ENCODE data around the gene NECAB3.

NECAB3 gene

GRCh38 chr20:33677991-33678702 lies 3.9 kb upstream of the NECAB3 start:
- no peak for DNase-seq (ENCODE audit: low read depth)

DNA sequence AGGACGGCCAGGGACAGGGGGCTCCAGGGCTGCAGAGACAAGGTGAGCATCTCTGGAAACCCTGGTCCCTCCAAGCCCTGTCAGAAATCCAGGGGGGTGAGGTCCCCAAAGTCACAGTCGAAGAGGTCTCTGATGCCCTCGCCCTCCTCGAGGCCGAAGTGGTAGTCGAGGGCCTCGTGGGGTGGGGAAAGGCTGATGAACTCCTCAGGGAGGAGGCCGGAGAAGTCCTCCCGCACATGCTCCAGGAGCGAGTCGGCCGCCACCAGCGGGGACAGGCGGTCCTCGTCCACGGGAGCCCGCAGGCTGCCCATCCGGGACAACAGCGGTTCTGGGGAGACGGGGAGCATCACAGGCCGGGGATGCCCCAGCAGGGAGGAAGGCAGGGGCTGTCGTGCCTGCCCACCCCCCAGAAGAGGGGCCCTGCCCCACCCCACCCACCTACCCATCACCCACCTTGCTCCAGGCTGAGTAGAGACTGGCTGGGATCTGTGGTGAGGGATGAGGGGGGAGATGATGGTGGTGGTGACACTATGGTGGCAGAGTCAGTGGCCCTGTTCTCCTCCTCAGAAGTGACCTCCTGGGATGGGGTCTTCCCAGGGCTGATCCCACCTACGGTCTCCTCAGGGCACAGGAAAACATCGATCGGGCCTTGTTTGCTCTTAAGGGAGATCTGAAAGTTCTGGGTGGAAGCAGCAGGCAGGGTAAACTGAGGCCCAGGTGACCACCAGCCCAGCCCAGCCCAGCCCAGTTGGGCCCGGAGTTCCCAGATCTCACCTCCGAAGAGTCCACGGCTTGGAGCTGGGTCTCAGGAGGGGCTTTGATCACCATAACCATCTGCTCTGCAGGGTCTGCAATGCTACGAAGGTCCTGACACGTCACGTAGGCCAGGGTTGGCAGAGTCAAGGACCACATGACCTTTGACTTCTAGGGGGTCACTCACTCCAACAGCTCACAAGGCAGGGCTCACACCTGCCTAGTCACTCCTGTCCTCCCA lies 2.7 kb upstream of the NECAB3 start:
- DNase-seq (ENCODE audit: low read depth) = no peak

DNA sequence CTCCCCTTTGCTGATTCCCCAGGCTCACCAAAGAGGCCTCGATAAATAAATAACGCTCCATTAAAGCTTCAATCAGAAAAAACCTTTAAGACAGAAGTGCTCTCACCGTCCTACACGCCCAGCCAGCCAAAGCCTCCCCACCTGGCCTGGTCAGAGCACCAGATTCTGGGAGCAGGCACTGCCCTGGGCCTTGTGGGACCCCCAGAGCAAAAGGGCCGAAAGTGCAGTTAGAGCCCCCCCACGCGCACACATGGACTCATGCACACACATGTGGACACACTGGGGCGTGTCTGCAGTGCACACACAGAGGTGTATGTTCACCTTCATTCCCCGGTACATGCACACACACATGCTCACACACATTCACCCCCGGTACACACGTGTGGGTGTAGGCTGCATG lies 1.9 kb upstream of the NECAB3 start:
- no peak for DNase-seq (ENCODE audit: low read depth)

DNA sequence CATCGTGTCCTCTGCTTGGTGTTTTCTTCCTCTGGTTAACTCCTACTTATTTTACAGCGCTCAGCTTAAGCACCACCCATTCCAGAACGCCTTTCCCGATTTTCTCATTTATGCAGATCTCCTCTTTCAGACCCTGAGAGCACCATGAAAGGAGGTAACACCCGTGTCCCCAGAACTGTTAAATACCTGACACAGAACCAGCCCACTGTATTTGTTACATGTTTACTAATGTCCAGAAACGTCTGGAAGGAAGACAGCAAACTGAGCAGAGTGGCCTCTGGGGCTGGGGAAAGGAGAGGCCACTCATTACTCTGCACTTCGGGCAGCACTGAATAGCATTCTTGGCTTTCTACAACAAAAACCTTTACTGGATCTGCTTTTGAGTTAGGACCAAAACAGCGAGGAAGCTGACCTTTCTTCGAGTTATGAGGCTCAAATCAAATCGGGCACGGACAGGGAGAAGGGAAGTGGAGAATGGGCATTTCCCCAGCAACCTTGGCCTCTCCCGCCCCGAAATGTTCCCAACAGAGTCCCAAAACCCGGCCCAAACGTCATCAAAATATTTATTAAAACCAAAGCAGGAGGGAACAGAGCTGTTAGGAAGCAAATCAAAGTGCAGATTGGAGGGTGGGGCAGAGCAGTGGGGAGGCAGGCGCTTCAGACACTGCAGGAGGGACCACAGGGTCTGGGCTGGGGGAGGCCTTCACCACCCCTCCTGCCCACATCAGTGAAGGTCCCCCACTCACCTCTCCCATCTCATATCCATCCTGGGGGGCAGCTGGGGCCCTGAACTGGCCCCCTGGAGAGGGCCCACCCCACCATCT lies 1.1 kb upstream of the NECAB3 start:
- no peak for DNase-seq (ENCODE audit: low read depth)

DNA sequence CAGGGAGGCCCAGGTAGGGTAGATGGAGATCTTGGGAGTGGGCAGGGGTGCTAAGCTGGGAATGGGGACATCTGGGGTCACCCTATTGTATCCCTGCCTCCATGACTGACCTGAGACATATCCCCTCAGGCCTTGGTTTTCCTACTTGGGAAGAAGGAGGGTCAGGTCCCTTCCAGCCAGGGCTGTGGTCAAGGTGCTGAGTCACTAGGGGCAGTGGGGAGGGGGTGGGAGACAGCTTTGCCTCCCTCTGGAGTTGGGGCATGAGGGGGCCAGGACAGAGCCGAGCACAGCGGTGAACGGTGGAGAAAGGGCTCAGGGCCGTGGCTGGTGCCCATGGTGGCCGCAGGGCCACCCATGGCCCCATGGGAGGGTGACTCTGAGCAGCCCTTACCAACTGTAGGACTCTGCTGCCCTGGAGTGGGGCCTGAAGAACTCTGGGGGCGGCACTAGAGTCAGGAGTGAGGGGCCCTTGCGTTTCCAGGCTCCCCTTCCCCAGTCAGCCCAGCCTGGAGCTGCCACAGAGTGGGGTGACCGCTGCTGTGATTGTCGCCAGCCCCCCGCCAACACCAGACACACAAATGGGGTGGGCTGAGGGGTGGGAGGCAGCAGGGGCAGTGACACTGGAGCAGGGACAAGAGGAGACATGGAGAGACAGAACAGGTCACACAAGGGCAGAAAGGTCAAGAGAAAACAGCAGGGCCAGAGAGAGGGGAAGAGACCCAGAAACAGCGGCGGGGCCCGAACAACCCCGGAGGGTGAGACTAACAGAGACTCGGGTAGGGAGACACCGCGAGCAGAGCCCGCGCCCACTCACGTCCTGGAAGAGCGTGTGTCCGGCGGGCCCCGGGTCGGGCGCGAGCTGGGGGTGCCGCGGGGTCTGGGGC lies 576 bp downstream of the NECAB3 start:
- no peak for DNase-seq (ENCODE audit: low read depth)

DNA sequence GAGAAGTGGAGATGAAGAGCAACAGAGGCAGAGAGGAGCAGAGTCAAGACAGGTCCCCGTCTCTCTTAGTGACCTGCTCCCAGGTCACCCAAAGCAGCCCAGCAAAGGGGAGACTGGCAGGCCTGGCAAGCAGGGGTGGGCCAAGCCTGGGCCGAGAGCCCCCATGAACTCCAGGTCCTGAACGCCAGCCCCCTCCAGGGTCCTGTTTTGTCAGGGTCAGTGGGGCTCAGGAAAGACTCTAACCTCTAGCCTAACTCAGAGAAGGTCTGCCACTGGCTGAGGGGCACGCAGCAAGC lies 1.2 kb downstream of the NECAB3 start:
- DNase-seq (ENCODE audit: low read depth) = no peak

DNA sequence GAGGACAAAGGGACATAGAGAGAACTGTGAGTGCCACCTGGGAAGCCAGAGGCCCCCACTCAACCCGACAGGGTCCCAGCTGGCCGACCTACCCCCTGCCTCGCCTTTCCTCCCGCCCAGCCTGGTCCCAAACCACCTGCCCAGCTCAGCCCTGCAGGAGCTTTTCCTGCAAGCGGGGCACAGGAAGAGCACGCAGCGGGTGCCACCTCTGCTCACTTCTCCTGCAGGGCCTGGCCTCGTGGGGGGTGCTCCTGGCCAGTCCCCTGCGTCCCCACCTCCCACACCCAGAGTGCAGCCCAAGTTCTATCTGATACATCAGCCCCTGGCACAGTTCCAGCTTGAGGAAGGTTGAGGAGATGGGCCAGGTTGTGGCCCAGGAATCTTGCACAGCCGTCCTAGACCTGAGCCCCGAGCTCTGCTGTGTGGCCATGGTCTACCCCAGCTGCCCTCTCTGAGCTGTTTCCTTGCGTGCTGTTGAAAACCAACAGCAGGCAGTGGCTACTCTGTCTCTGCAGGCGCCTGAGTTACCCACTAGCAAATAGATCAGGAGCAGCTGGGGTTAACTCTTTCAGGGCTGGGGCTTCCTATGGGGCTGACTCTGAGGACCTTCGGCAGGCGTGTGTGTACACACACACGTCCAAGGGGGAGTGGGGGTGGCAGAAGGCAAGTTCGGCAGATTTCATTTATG lies 1.7 kb downstream of the NECAB3 start:
- no peak for DNase-seq (ENCODE audit: low read depth)

- no peak for DNase-seq (ENCODE audit: low read depth)
These were observed 2.5 kb downstream of the NECAB3 start for GRCh38 chr20:33671573-33672288.

DNA sequence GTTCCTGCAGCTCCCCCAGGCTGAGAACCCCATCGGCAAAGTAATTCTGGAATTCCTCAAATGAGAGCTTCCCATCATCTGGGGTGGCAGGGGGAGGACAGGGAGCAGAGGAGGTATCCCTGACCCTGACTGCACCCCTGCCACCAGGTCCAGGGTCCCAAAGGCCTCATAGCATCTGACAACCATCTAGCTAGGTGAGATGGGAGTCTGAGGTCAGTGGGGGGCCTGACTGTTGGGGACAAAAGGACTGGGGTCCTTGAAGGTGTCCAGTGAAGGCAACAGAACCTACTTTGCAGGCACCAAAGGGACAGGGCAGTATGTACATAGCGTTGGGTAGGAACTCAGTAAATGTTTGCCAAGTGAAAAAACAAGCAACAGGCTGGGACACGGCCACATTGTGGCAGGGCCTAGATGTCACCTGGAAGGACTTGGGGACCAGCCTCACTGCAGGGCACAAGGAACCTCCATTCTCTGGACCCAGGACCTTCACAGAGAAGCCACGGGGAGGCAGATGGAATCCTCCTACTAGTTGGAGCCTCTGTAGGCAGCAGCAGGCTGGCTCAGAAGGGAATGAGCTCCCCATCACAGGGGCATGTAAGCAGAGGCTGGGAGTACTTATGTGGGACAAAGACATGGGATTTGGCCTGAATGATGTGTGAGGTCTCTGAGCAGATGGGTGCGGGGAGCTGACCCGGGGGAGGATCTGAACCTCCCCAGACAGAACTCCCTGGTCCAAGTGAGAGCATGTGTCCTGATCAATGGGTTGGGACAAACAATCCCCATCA lies 3.3 kb downstream of the NECAB3 start:
- DNase-seq (ENCODE audit: low read depth) = no peak

DNA sequence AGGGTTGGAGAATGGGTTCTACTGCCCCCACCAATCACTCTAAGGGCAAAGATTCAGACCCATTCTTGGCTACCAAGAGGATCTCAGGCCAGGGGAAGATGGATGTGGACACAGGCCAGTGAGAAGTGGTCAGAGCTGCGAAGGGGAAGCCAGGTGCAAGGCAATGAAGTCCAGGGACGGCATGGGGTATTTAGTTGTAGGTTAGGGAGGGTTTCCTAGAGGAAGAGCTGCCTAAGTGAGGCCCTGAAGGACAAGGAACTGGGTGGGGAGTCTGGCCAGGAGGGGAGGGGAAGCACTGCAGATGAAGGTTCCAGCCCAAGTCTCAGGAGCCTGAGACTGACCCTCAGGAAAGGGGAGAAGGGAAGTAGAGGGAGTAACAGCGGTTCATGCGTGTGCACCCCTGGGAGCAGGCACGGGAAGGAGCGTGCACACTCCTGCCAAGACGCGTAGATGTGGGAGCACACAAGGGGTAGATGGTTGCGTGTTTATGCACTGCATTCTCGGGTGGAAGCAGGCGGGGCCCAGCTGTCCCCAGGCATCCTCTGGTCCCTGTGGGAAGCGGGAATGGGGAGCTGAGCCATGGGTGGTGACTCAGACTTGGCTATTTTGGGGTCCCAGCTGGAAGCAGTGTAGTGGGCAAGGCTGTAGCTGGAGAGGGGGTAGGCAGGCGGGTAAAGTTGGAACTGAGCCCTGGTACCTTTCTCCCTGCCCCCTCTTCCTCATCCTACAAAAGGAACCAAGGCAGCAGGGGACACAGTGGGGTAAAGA lies 4.2 kb downstream of the NECAB3 start:
- DNase-seq (ENCODE audit: low read depth) = no peak

DNA sequence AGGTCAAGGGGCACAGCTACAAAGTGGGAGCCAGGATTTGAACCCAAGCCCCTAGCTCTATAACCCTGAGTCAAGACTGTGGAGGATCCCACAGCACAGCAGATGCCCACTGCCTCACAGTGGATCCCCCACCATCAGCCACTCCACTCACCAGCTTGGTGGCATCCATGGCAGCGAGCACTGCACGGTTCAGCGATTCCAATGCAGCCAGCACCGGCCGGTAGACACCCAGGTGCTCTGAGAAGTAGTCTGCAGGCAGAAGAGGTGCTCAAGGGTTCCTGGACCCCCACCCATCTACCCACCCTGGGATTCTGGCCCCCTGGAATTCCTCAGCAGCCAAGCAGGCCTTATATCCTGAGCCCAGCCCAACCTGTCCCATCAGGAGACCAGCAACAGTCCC lies 5.0 kb downstream of the NECAB3 start:
- DNase-seq (ENCODE audit: low read depth) = no peak

- no peak for DNase-seq (ENCODE audit: low read depth)
These were observed 5.6 kb downstream of the NECAB3 start for GRCh38 chr20:33668466-33669155.

- peak; percentile 67 for DNase-seq (ENCODE audit: low read depth)
These were observed 6.4 kb downstream of the NECAB3 start for GRCh38 chr20:33667676-33668465.

DNA sequence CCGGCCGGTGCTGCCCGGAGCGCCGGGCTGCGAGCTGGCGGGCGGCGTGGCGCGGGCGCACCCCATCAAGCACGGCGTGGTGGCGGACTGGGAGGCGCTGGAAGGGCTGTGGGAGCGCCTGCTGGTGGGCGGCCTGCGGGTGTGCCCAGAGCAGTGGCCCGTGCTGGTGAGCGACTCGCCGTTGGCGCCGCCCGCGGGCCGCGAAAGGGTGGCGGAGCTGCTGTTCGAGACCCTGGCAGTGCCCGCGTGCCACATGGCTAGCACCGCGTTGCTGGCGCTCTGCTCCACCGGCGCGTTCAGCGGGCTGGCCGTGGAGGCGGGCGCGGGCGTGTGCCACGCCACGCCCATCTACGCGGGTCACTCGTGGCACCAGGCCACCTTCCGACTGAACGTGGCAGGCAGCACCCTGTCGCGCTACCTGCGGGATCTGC lies 7.0 kb downstream of the NECAB3 start:
- DNase-seq (ENCODE audit: low read depth) = no peak

DNA sequence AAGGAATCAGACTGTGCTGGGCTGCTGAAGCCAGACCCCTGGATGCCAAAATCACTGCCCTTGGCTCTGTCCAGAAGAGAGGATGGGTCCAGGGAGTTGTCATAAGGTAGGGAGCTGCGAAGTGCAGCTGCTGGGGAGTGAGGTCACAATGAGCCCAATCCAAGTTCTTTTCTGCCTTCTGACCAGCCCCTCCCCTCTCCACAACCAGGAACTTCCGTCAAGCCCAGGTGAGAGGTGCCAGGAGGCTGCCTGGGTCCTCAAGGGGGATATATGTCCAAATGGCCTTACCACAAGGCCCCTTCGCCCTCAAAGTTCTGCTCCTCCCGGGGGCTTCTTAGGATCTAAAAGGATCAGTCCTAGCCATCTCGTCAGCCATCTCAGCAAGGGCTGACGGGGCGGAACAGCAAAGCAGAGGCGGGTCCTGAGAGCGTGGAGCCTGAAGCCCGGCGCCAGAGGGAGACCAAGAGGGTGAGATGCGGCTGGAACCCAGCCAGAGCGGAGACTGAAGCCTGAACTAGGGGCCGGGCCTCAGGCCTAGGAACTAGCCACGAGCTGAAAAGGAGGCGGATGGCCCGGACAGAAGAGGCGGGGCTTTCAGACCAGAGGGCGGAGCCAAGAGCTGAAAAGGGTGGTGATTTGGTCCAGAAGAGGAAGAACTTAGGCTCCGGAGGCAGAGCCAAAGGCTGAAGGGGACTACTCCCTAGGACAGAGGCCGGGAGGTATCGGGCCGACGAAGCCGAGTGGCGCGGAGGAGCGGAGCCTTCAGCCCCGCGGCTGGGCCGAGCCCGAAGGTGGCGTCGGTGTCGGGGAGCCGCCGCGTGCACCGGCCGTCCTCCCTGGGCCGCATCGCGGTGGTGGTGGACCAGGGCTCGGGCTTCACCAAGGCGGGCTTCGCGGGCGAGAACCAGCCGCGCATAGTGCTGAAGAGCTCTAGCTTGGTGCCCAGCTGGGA lies 7.7 kb downstream of the NECAB3 start, which contains the start of gene ACTL10:
Gene ACTL10 (plus strand): TSS at position 651 of the 952 bp plus-strand sequence. CDS start 555 bp downstream, outside the sequence.
- DNase-seq (ENCODE audit: low read depth) = peak; percentile 84

DNA sequence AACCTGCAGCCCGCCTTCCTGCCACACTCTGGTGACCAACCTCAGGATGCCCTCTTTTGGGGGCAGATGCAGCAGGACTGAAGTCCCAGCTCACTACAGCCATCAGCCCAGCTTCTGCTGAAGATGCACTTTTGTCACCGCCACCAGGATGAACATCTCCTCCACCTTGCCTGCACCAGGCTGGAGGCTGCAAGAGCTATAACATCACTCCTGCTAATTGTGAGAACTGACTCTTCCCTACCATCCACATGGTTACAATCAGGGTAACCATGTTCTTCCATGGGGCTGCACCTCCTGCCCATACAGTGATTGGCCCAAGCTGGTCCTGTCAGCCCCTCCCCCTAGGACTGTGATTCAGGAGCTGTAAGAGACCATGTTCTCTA lies 9.5 kb downstream of the NECAB3 start:
- DNase-seq (ENCODE audit: low read depth) = no peak
